A673 (cell line): ENCODE measurements around the gene RAPGEF5.

Experiments
- CTCF ChIP-seq: fragments of 300-800, 200-600 bp; sonication (generic); conservative IDR thresholded peaks from 2 replicates; pipeline ENCODE4 v1.5.1; 2017; ENCODE audit warnings: low read depth, mild to moderate bottlenecking, antibody characterized with exemption, low read length, moderate library complexity, mixed read lengths
- EZH2 ChIP-seq: fragments of 200-600 bp; sonication (generic); IDR thresholded peaks from 2 replicates; pipeline ENCODE4 v1.6.1; 2017; ENCODE audit warnings: borderline replicate concordance, low read depth, mild to moderate bottlenecking, mixed read lengths, antibody characterized with exemption, low read length; ENCODE audit not compliant: poor library complexity, severe bottlenecking

GRCh38 chr7:22361320-22361719, 4.4 kb upstream of the RAPGEF5 start:
- no peak for TF ChIP-seq CTCF
- TF ChIP-seq EZH2, result no peak
